Neural cell (in vitro differentiated cells): ENCODE measurements around the gene CCDC181.

Experiments
- MXI1 ChIP-seq: fragments of 450-650 bp; conservative IDR thresholded peaks from 2 replicates; pipeline ENCODE4 v1.6.1; 2014; ENCODE audit warnings: antibody characterized with exemption, mild to moderate bottlenecking; ENCODE audit not compliant: poor library complexity, severe bottlenecking
- TAF1 ChIP-seq: IDR thresholded peaks from 2 replicates; pipeline ENCODE4 v1.6.1; 2012; ENCODE audit warnings: low read depth
- TF ChIP-seq, protein P1 (sequence below): fragments of 450-650 bp; IDR thresholded peaks from 2 replicates; pipeline ENCODE4 v1.5.1; 2014; ENCODE audit warnings: antibody characterized with exemption, mild to moderate bottlenecking, moderate library complexity; ENCODE audit not compliant: poor library complexity, severe bottlenecking

DNA sequence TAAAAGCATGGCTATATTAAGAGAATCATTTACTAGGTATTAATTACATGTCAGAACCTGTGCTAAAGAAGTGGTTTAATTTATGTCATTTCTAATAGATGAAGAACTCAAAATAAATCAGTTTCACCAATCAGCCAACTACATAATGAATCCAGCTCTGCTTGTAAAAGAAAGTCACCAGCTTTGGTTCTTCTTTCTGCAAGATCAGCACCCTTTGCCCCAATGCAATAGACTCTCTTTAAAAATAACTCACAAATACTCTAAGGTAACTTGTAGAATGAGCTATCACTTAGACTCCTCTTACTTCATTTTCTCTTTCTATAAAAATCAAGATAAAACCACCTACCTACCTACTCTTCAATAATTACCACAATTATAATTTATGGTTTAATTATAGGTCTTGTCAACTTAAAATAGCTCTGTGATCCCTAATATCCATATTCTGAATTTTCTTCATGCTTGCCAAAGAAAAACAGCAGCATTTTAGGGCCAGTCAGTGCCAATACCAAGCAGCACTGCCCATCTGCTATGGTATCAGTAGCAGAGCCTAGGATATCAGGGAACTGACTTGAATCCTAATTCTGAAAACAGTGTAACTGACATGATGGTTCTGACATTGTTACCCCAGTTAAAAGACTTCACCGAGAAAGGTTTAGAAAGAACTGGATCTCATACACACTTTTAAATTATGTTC lies 47.2 kb upstream of the CCDC181 start:
- TF ChIP-seq, protein P1, sequence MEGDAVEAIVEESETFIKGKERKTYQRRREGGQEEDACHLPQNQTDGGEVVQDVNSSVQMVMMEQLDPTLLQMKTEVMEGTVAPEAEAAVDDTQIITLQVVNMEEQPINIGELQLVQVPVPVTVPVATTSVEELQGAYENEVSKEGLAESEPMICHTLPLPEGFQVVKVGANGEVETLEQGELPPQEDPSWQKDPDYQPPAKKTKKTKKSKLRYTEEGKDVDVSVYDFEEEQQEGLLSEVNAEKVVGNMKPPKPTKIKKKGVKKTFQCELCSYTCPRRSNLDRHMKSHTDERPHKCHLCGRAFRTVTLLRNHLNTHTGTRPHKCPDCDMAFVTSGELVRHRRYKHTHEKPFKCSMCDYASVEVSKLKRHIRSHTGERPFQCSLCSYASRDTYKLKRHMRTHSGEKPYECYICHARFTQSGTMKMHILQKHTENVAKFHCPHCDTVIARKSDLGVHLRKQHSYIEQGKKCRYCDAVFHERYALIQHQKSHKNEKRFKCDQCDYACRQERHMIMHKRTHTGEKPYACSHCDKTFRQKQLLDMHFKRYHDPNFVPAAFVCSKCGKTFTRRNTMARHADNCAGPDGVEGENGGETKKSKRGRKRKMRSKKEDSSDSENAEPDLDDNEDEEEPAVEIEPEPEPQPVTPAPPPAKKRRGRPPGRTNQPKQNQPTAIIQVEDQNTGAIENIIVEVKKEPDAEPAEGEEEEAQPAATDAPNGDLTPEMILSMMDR, result no peak
- TF ChIP-seq TAF1 (no peak), MXI1 (no peak)
